Measurements from ENCODE around the gene PLA2G15.

Gene PLA2G15

DNA sequence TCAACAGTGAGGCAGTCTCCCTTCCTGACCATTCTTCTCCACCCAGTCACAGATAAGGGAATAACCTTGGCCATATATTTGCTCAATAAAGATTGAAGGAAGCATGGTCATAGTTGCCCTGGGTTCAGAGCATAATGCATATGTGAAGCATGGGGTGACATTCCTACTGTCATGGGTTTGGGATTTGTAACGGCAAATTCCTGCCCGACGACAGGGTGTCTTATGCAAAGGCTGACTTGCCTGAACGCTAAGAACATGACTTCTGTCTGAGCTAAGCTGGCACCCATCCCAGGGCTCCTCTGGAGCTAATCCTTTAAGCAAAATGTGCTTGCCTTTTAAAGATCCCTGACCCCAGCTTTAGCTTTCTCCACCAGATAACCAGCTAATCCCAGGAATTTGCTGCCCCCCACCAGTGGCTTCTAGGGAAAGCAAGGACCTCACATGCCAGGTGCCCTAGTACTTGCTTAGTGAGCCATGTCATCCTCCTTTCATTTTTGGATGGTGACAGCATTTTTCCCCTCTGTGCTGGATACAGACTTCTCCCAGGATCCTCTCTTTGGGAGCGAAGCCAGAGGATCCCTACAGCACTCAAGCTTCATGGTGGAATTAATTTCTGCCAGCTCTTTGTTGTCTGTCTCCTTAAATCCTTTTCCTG is 53.9 kb downstream of the PLA2G15 start:
- no peak for DNase-seq (ENCODE audit: low spot score)

DNA sequence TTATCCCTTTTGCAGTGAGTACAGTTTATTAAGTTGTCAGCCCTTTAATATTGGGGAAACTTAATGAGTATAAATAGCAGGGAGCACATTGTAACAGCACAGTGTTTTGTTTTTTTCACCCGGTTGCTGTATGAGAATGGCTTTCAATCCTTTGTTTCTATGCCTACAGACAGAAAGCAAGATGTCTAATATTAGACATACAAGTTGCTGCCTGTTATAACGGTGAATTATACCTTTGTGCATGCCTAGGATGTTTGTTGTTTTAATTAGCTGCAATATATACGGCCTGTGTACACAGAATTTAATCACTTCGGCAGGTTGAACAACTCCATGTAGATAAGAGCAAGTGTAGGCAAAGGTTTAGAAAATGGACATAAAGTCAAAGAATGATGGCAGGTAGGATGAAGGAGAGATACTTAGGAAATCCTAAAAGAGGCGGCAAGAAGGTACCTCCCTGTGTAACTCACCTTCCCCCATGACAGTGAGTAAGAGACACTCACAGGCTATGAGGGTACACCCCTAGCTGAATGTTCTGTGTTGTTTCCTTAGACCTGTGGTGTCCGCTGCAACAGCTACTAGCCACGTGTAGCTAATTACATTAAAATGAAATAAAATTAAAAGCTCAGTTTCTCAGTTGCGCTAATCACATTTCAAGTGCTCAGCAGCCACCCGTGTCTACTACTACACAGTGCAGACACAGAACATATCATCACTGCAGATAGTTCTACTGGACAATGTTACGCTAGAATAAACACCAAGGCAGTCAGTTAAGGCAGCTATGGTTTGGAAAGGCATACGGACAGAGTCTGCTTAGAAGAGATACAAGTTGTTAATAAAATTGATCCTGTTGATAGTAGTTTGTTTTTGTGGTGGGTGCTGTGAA is 54.6 kb downstream of the PLA2G15 start:
- DNase-seq (ENCODE audit: low spot score): no peak

DNA sequence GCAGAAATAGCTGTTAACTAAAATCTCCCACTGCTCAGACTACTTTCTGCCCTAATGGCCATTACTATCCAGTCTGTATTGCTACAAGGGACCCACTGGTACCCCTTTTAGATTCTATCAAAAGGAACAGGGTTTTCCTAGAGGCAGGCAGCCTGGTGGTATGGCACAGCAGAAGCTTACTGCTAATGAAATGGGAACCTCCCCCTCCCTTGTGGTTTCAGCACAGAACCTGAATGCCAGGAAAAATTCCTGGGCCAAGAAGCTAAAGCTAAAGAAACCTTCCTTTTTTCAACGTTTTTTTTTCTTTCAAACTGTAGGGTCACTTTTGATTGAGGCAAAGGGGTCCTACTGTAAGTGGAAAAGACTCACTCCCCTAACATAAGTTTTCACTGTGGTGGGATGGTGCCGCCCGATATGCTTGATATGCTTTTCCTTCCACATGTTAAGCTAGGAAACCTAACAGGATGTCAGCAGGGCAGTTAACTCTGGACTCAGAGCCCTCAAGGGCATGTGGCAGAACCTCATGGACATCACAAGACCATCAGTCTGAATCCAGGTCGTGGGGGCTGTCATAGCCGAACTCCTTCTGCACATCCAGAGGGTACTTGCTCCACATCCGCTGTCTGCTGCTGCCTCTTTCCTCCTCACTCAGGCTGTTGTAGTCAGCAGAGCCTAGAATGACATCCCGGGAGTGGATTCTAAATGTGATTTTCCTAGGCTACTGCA is 55.7 kb downstream of the PLA2G15 start:
- DNase-seq (ENCODE audit: low spot score): no peak

DNA sequence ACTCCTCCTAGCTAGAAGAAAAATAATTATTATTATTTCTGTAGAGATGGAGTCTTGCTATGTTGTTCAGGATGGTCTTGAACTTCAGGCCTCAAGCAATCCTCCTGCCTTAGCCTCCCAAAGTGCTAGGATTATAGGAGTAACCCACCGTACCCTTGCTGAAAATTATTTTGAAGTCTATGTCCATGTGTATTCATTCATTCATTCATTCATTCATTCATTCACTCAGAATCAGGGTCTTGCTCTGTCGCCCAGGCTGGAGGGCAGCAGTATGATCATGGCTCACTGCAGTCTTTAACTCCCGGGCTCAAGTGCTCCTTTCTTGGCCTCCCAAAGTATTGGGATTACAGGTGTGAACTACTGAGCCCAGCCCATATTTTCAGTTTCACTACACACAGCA is 61.5 kb downstream of the PLA2G15 start:
- no peak for DNase-seq (ENCODE audit: low spot score)

DNA sequence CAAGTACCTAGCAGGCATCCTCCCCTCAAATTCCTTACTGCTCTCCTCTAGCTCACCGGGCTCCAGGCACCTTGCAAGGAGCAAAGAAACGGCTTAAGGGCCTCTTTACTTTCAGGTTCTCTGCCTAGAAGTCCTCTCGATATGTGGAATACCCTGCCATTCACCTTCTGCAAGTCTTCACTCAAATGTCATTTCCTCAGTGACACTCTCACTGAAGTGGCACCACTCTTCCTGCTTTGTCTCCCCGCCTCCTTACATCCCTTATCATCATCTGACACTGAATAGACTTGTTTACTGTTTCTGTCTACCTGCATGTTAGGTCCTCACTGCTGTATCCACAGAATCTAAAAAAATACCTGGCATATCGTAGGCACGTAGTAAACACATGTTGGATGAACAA is 64.6 kb downstream of the PLA2G15 start:
- DNase-seq (ENCODE audit: low spot score): no peak

DNA sequence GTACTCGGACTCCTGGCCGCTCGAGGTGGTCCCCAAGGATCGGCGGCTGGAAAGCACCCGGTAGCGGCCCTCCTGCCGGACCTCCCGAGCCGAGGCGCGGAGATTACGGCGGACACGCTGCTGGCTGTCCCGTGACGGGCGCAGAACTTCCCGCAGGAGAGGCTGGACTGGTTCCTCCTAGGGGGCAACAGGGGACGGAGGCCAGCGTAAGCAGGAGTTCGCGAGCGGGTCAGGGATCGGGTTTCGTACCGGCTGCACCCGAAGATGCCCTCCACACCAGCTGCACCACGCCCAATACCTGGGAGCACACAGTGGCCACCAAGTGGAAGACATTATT is 65.2 kb downstream of the PLA2G15 start:
- DNase-seq (ENCODE audit: low spot score): no peak
